Colonic mucosa (tissue), 4 donors: Measurements from ENCODE around the gene SLFN13. TPM values are rescaled to one million over a fixed set of nuclear protein-coding genes. Genes with fewer than 3 reads are reported as not detected.
"Not testable (repeated sequence)": the region's sequence is repeated elsewhere in the genome, so short reads cannot be mapped to it uniquely, and the experiment has no call there.

Source experiments
- DNase-seq: peaks from one replicate; pipeline ENCODE4 v3.0.0-alpha.2; 2020
- H3K27ac ChIP-seq: fragments of 200-600 bp; one replicate; pipeline ENCODE4 v1.8.0; 2021
- H3K27me3 ChIP-seq: fragments of 200-600 bp; one replicate; pipeline ENCODE4 v1.8.0; 2021
- H3K36me3 ChIP-seq: fragments of 200-600 bp; one replicate; pipeline ENCODE4 v1.8.0; 2021
- H3K4me1 ChIP-seq: fragments of 200-600 bp; one replicate; pipeline ENCODE4 v1.8.0; 2021; ENCODE audit warnings: mild to moderate bottlenecking
- H3K4me3 ChIP-seq: fragments of 200-600 bp; one replicate; pipeline ENCODE4 v1.8.0; 2021
- H3K9ac ChIP-seq, 2 donors: one replicate each; pipeline ENCODE4 v1.7.0; 2013; ENCODE audit warnings: control low read depth in 2 of 2, low read depth in 2 of 2, low read length in 2 of 2
- H3K9me3 ChIP-seq: fragments of 200-600 bp; one replicate; pipeline ENCODE4 v1.8.0; 2021
- intact Hi-C: fragments of 100-400 bp; cut with DNase I; formaldehyde crosslinking; loops from one replicate; pipeline ENCODE4 v1.14.1; 2022
- total RNA-seq, 2 donors: library from RNA; stranded (reverse); fragmentation: NEBNext Ultra II Directional in 1 of 2; extraction: Animal tissue kit (Norgen Biotek cat#: 25700) in 1 of 2; gene quantifications; one replicate each; pipeline ENCODE4 v1.2.1, GENCODE V29; 2021
- TF ChIP-seq, protein P1 (sequence below): fragments of 200-600 bp; IDR thresholded peaks from one replicate; pipeline ENCODE4 v1.8.0; 2022; ENCODE audit warnings: antibody characterized with exemption, mild to moderate bottlenecking
- donor health status: healthy.
- donor health status: DM: no; HTN: no; CAD: no.
- donor health status: DM: no; HTN: no; CAD: no.

Gene SLFN13
- total RNA-seq, 2 donors from 2014 or later, result 6.2 to 10.2 TPM

- no peak overlapping the region for H3K9ac ChIP-seq
- no peak for DNase-seq
- no peaks in the 10 kb centered on the region for H3K4me1 ChIP-seq
- no peaks in the 10 kb centered on the region for H3K9me3 ChIP-seq
- H3K36me3 ChIP-seq, result no peaks in the 10 kb centered on the region
- no peak overlapping the region for H3K4me3 ChIP-seq
- TF ChIP-seq, protein P1, sequence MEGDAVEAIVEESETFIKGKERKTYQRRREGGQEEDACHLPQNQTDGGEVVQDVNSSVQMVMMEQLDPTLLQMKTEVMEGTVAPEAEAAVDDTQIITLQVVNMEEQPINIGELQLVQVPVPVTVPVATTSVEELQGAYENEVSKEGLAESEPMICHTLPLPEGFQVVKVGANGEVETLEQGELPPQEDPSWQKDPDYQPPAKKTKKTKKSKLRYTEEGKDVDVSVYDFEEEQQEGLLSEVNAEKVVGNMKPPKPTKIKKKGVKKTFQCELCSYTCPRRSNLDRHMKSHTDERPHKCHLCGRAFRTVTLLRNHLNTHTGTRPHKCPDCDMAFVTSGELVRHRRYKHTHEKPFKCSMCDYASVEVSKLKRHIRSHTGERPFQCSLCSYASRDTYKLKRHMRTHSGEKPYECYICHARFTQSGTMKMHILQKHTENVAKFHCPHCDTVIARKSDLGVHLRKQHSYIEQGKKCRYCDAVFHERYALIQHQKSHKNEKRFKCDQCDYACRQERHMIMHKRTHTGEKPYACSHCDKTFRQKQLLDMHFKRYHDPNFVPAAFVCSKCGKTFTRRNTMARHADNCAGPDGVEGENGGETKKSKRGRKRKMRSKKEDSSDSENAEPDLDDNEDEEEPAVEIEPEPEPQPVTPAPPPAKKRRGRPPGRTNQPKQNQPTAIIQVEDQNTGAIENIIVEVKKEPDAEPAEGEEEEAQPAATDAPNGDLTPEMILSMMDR, result no peak
- H3K27me3 ChIP-seq, result no peaks in the 10 kb centered on the region
- no peak overlapping the region for H3K27ac ChIP-seq
- intact Hi-C loops, result no loop called here
These were observed 18.9 kb downstream of the SLFN13 start for GRCh38 chr17:35429702-35430101.

DNA sequence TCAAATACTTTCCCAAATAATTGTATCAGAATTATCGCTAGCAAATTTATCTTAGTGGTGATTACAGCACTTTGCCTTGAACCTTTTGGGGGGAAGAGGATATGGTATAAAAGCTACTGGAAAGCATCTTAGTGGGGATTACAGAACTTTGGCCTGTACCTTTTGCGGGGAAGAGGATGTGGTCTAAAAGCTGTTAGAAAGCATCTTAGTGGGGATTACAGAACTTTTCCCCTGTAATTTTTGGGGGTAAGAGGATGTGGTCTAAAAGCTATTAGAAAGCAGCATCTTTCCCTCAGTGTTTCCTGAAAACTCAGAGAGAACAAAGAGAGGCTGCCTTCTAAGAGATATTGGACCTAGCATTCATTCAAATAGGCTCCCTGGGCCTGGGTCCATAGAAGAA is 20.3 kb downstream of the SLFN13 start:
- H3K9ac ChIP-seq, result no peak overlapping the region
- H3K27ac ChIP-seq, result no peak overlapping the region
- H3K36me3 ChIP-seq, result no peaks in the 10 kb centered on the region
- H3K9me3 ChIP-seq, result no peaks in the 10 kb centered on the region
- TF ChIP-seq, protein P1, result no peak
- DNase-seq, result no peak
- no peaks in the 10 kb centered on the region for H3K4me1 ChIP-seq
- intact Hi-C loops, result no loop called here
- H3K4me3 ChIP-seq, result no peak overlapping the region
- H3K27me3 ChIP-seq, result no peaks in the 10 kb centered on the region

GRCh38 chr17:35423761-35424160 is 24.8 kb downstream of the SLFN13 start:
- Histone ChIP-seq H3K9me3 (no peaks in the 10 kb centered on the region), H3K4me3 (no peak overlapping the region), H3K9ac (no peak overlapping the region), H3K4me1 (no peaks in the 10 kb centered on the region), H3K27ac (no peak overlapping the region), H3K27me3 (no peaks in the 10 kb centered on the region), H3K36me3 (no peaks in the 10 kb centered on the region)
- intact Hi-C loops, result no loop called here
- TF ChIP-seq, protein P1, result no peak
- no peak for DNase-seq

GRCh38 chr17:35421069-35421468 is 27.5 kb downstream of the SLFN13 start:
- H3K36me3 ChIP-seq, H3K27me3 ChIP-seq, H3K4me1 ChIP-seq, H3K9me3 ChIP-seq, intact Hi-C loops, H3K9ac ChIP-seq, H3K4me3 ChIP-seq, DNase-seq, H3K27ac ChIP-seq: not testable (repeated sequence)

GRCh38 chr17:35416659-35417058 is 31.9 kb downstream of the SLFN13 start:
- intact Hi-C loops, result no loop called here
- TF ChIP-seq, protein P1, result no peak
- no peaks in the 10 kb centered on the region for H3K27me3 ChIP-seq
- no peak overlapping the region for H3K9ac ChIP-seq
- H3K4me1 ChIP-seq, result no peaks in the 10 kb centered on the region
- no peaks in the 10 kb centered on the region for H3K9me3 ChIP-seq
- no peak for DNase-seq
- no peak overlapping the region for H3K27ac ChIP-seq
- no peak overlapping the region for H3K4me3 ChIP-seq
- no peaks in the 10 kb centered on the region for H3K36me3 ChIP-seq

DNA sequence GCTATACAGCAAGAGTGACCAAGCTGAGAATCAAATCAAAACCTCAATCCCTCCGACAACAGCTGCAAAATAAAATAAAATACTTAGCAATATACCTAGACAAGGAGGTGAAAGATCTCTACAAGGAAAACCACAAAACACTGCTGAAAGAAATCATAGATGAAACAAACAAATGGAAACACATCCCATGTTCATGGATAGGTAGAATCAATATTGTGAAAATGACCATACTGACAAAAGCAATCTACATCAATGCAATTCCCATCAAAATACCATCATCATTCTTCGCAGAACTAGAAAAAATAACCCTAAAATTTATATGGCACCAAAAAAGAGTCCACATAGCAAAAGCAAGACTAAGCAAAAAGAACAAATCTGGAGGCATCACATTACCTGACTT is 33.9 kb downstream of the SLFN13 start:
- H3K27ac ChIP-seq, DNase-seq, H3K4me1 ChIP-seq, H3K27me3 ChIP-seq, H3K9me3 ChIP-seq, H3K36me3 ChIP-seq, H3K9ac ChIP-seq, intact Hi-C loops, H3K4me3 ChIP-seq: not testable (repeated sequence)

GRCh38 chr17:35414247-35414646 is 34.3 kb downstream of the SLFN13 start:
- intact Hi-C loops, result no loop called here
- no peak overlapping the region for H3K4me3 ChIP-seq
- TF ChIP-seq, protein P1, result no peak
- no peak for DNase-seq
- no peak overlapping the region for H3K27ac ChIP-seq
- H3K9me3 ChIP-seq, result no peaks in the 10 kb centered on the region
- H3K4me1 ChIP-seq, result no peaks in the 10 kb centered on the region
- no peaks in the 10 kb centered on the region for H3K27me3 ChIP-seq
- no peaks in the 10 kb centered on the region for H3K36me3 ChIP-seq
- H3K9ac ChIP-seq, result no peak overlapping the region
